Endothelial cell of umbilical vein (primary cell): ENCODE results near the gene MEGF11. TPM values are rescaled to one million over a fixed set of nuclear protein-coding genes. Genes with fewer than 3 reads are reported as not detected.

Experiments
- BruUV-seq: library from RNA; stranded (reverse); fragments of 400-500 nt; replicated peaks from 2 replicates; lab custom pipeline; 2021; lab: Mats Ljungman, UMichigan
- CTCF ChIA-PET: fragments of 300-600, 350-600 bp; sonication (Branson Sonifier 250); formaldehyde crosslinking; loops from one replicate; lab custom pipeline; 2021; ENCODE audit warnings: antibody characterized with exemption, inconsistent platforms; lab: Charles Lee
- POLR2A ChIA-PET: fragments of 300-600, 350-600 bp; sonication (Branson Sonifier 250); formaldehyde crosslinking; loops from one replicate; lab custom pipeline; 2021; ENCODE audit warnings: antibody characterized with exemption, inconsistent platforms; lab: Charles Lee
- DNase-seq: peaks from one replicate; pipeline ENCODE4 v3.0.0-alpha.2; 2011; ENCODE audit warnings: low read depth, low spot score
- FAIRE-seq: peaks from 2 replicates; lab custom pipeline; 2011; peaks lifted over from hg19 to GRCh38; lab: Jason Lieb, UNC
- H2AFZ ChIP-seq: 2 replicates; pipeline ENCODE4 v1.6.0; 2012; ENCODE audit warnings: low read depth, low read length, control low read depth, inconsistent platforms
- H3K27ac ChIP-seq: 2 replicates; pipeline ENCODE4 v1.5.1; 2011; ENCODE audit warnings: low read depth, mild to moderate bottlenecking, control low read depth, low read length, moderate library complexity; ENCODE audit not compliant: insufficient read depth
- H3K27me3 ChIP-seq, 2 experiments: 2 replicates each; pipeline versions ENCODE4 v1.6.0 to v1.6.1; 2011; ENCODE audit warnings: low read length in 2 of 2, mixed read lengths in 1 of 2; ENCODE audit not compliant: control insufficient read depth in 2 of 2, insufficient read depth in 2 of 2
- H3K36me3 ChIP-seq, 2 experiments: 2 replicates in 1 of 2; 3 replicates in 1 of 2; pipeline ENCODE4 v1.5.1; 2011; ENCODE audit warnings: low read length in 2 of 2, mild to moderate bottlenecking in 1 of 2, moderate library complexity in 1 of 2; ENCODE audit not compliant: control insufficient read depth in 2 of 2, insufficient read depth in 2 of 2; ENCODE audit errors: extremely low read depth in 1 of 2
- H3K4me1 ChIP-seq: 3 replicates; pipeline ENCODE4 v1.5.1; 2011; ENCODE audit warnings: mild to moderate bottlenecking, low read length; ENCODE audit not compliant: control insufficient read depth, insufficient read depth; ENCODE audit errors: extremely low read depth
- H3K4me2 ChIP-seq: 2 replicates; pipeline ENCODE4 v1.6.1; 2011; ENCODE audit warnings: low read length, control low read depth, mixed read lengths; ENCODE audit not compliant: insufficient read depth
- H3K4me3 ChIP-seq, 3 experiments: fragments of 200-600 bp in 1 of 3; sonication (generic), shearing (Covaris generic) in 1 of 3; replicated peaks in 1 of 3; 2 replicates each; pipeline ENCODE4 v1.5.1; 2011 to 2016; ENCODE audit warnings: control low read depth in 3 of 3, low read length in 3 of 3, mild to moderate bottlenecking in 2 of 3, inconsistent platforms in 1 of 3, low read depth in 1 of 3, moderate library complexity in 1 of 3; ENCODE audit not compliant: insufficient read depth in 1 of 3
- H3K79me2 ChIP-seq: 2 replicates; pipeline ENCODE4 v1.6.0; 2012; ENCODE audit warnings: low read length, inconsistent platforms; ENCODE audit not compliant: control insufficient read depth, insufficient read depth
- H3K9ac ChIP-seq: replicated peaks from 2 replicates; pipeline ENCODE3; 2011; ENCODE audit warnings: low read length, control low read depth; ENCODE audit not compliant: insufficient read depth; ENCODE audit errors: extremely low read depth
- H3K9me1 ChIP-seq: replicated peaks from 3 replicates; pipeline ENCODE4 v1.6.0; 2011; ENCODE audit warnings: mild to moderate bottlenecking, low read length; ENCODE audit not compliant: control insufficient read depth, insufficient read depth; ENCODE audit errors: extremely low read depth
- H3K9me3 ChIP-seq: replicated peaks from 2 replicates; pipeline ENCODE4 v1.5.1; 2012; ENCODE audit warnings: low read length, inconsistent platforms; ENCODE audit not compliant: control insufficient read depth, insufficient read depth
- H4K20me1 ChIP-seq: replicated peaks from 2 replicates; pipeline ENCODE3; 2011; ENCODE audit warnings: mild to moderate bottlenecking, low read length; ENCODE audit not compliant: control insufficient read depth, insufficient read depth; ENCODE audit errors: extremely low read depth
- EZH2 ChIP-seq: IDR thresholded peaks from 2 replicates; pipeline ENCODE4 v1.6.1; 2012; ENCODE audit warnings: borderline replicate concordance, low read depth, mild to moderate bottlenecking, moderate library complexity, low read length, inconsistent platforms; ENCODE audit not compliant: severe bottlenecking
- FOS ChIP-seq: IDR thresholded peaks from 2 replicates; pipeline ENCODE4 v1.6.1; 2011; ENCODE audit warnings: mild to moderate bottlenecking, low read length, moderate library complexity, borderline replicate concordance; ENCODE audit not compliant: insufficient read depth
- GATA2 ChIP-seq: IDR thresholded peaks from 2 replicates; pipeline ENCODE4 v1.7.0; 2011; ENCODE audit warnings: low read depth, mild to moderate bottlenecking, moderate library complexity, mixed read lengths, low read length; ENCODE audit not compliant: insufficient read length, insufficient read depth
- MYC ChIP-seq: IDR thresholded peaks from one replicate; pipeline ENCODE4 v1.6.1; 2011; ENCODE audit warnings: mild to moderate bottlenecking, low read depth, low read length
- POLR2A ChIP-seq: IDR thresholded peaks from 2 replicates; pipeline ENCODE4 v1.6.1; 2012; ENCODE audit warnings: low read depth, mild to moderate bottlenecking, control low read depth, low read length
- dilution Hi-C: fragments of 300-500 bp; cut with MboI; formaldehyde crosslinking; loops from one replicate; pipeline ENCODE4 v1.15.0; 2019; ENCODE audit warnings: low sequenced_read_pairs; ENCODE audit not compliant: extremely low pct_ligation_motif_present
- intact Hi-C: fragments of 100-400 bp; cut with micrococcal nuclease; formaldehyde crosslinking; loops from one replicate; pipeline ENCODE4 v1.10.0; 2022
- polyA plus RNA-seq, 4 experiments: library from polyadenylated mRNA; depleted of rRNA in 3 of 4; stranded (reverse) in 3 of 4; unstranded in 1 of 4; fragments of >200 nt; gene quantifications; 2 replicates each; pipeline versions ENCODE4 v1.2.1 to v1.2.3, GENCODE V29; 2011 to 2012; ENCODE audit warnings: missing spikeins in 1 of 4
- total RNA-seq: library from RNA; stranded (reverse); gene quantifications from 2 replicates; pipeline ENCODE4 v1.2.3, GENCODE V29; 2021
- TF ChIP-seq, protein P1 (sequence below): IDR thresholded peaks from 2 replicates; pipeline ENCODE4 v1.6.1; 2011; ENCODE audit not compliant: insufficient read depth, insufficient read length
- TF ChIP-seq, protein P2 (sequence below), 2 donors: IDR thresholded peaks; 1 replicate in 1 of 2; 2 replicates in 1 of 2; pipeline ENCODE4 v1.5.1; 2011; ENCODE audit warnings: low read length in 2 of 2, mild to moderate bottlenecking in 2 of 2, moderate library complexity in 2 of 2, control low read depth in 1 of 2, inconsistent platforms in 1 of 2, low read depth in 1 of 2; ENCODE audit not compliant: insufficient read depth in 1 of 2; ENCODE audit errors: extremely low read depth in 1 of 2

The MEGF11 gene
- total and polyA plus RNA-seq, 2 donors (not counting 3 experiments of a cell fraction or from before 2014, with no cell fraction given), result not detected

DNA sequence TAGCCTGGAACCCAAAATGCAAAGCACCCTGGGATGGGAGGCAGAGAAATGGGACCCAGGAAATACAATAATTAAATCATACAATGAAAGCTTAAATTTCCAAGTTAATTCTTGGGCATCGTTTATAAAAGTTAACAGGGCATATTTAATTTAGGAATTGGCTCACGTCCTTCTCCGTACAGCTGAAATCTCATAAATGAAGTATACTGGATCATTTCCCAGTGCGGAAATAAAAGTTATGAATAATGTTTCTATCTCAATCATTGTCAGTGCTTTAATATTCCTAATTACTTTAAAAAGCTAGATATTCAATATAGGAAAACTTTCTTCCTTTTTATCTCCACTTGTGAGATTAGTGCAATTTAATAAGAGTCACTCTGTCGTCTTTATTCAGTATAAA, 164.0 kb downstream of the MEGF11 start:
- no peak overlapping the region for H3K4me3 ChIP-seq
- no peak overlapping the region for H3K9ac ChIP-seq
- no peaks in the 10 kb centered on the region for H3K36me3 ChIP-seq
- DNase-seq (no peak), FAIRE-seq (no peak)
- no peak overlapping the region for H3K27ac ChIP-seq
- H3K79me2 ChIP-seq, result no peaks in the 10 kb centered on the region
- ChIA-PET POLR2A (no interaction called here), CTCF (no interaction called here)
- H3K9me1 ChIP-seq, result no peaks in the 10 kb centered on the region
- H3K9me3 ChIP-seq, result no peaks in the 10 kb centered on the region
- H4K20me1 ChIP-seq, result no peaks in the 10 kb centered on the region
- peaks cover 0 to 3% of the 10 kb centered on the region in 2 experiments for H3K27me3 ChIP-seq
- no TSS peak for BruUV-seq
- no peak overlapping the region for H3K4me2 ChIP-seq
- no peaks in the 10 kb centered on the region for H3K4me1 ChIP-seq
- TF ChIP-seq EZH2 (no peak), POLR2A (no peak), MYC (no peak), FOS (no peak)
- TF ChIP-seq, protein P1, sequence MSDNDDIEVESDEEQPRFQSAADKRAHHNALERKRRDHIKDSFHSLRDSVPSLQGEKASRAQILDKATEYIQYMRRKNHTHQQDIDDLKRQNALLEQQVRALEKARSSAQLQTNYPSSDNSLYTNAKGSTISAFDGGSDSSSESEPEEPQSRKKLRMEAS, result no peak
- TF ChIP-seq, protein P2, sequence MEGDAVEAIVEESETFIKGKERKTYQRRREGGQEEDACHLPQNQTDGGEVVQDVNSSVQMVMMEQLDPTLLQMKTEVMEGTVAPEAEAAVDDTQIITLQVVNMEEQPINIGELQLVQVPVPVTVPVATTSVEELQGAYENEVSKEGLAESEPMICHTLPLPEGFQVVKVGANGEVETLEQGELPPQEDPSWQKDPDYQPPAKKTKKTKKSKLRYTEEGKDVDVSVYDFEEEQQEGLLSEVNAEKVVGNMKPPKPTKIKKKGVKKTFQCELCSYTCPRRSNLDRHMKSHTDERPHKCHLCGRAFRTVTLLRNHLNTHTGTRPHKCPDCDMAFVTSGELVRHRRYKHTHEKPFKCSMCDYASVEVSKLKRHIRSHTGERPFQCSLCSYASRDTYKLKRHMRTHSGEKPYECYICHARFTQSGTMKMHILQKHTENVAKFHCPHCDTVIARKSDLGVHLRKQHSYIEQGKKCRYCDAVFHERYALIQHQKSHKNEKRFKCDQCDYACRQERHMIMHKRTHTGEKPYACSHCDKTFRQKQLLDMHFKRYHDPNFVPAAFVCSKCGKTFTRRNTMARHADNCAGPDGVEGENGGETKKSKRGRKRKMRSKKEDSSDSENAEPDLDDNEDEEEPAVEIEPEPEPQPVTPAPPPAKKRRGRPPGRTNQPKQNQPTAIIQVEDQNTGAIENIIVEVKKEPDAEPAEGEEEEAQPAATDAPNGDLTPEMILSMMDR (IDR thresholded peaks at IDR 0.05; ENCODE audit: extremely low read depth in 1 of 2, insufficient read depth in 1 of 2, low read depth in 1 of 2, low read length in 2 of 2), result no peak
- intact Hi-C loops (no loop called here), dilution Hi-C loops (no loop called here)
- H2AFZ ChIP-seq, result no peak overlapping the region

DNA sequence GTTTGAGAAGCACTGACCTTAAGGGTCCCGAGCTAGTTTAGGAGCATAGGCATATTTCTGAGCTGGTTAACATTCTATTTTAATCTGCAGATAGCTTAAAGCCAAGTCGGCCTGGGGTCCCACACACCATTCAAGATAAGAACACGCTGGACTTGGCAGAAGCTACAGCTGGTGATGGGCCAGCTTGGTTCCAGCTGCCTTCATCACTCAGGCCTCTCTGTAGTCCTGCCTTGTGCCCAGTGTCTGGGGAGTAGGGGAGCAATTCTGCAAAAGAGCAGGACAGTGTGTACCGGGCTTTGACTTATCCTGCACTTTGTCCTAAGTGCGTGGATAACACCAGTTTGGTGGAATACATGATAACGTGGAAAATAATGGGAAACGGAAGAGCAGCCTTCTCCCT, 164.5 kb downstream of the MEGF11 start:
- H3K9ac ChIP-seq, result no peak overlapping the region
- intact Hi-C loops (no loop called here), dilution Hi-C loops (no loop called here)
- no peak overlapping the region for H2AFZ ChIP-seq
- no peaks in the 10 kb centered on the region for H3K4me1 ChIP-seq
- H3K9me1 ChIP-seq, result no peaks in the 10 kb centered on the region
- peaks cover 0 to 3% of the 10 kb centered on the region in 2 experiments for H3K27me3 ChIP-seq
- ChIA-PET POLR2A (no interaction called here), CTCF (no interaction called here)
- H4K20me1 ChIP-seq, result no peaks in the 10 kb centered on the region
- H3K27ac ChIP-seq, result no peak overlapping the region
- no peaks in the 10 kb centered on the region for H3K9me3 ChIP-seq
- no peak overlapping the region for H3K4me3 ChIP-seq
- TF ChIP-seq GATA2 (no peak), POLR2A (no peak), MYC (no peak), FOS (no peak)
- TF ChIP-seq, protein P2 (IDR thresholded peaks at IDR 0.05; ENCODE audit: extremely low read depth in 1 of 2, insufficient read depth in 1 of 2, low read depth in 1 of 2, low read length in 2 of 2), result no peak
- TF ChIP-seq, protein P1, result no peak
- FAIRE-seq (no peak), DNase-seq (no peak)
- no peaks in the 10 kb centered on the region for H3K36me3 ChIP-seq
- H3K79me2 ChIP-seq, result no peaks in the 10 kb centered on the region
- no TSS peak for BruUV-seq
- H3K4me2 ChIP-seq, result no peak overlapping the region
